Ascending aorta (tissue), 2 donors: Measurements from ENCODE around the gene TSN. TPM values are rescaled to one million over a fixed set of nuclear protein-coding genes. Genes with fewer than 3 reads are reported as not detected.
"Not testable (repeated sequence)": the region's sequence is repeated elsewhere in the genome, so short reads cannot be mapped to it uniquely, and the experiment has no call there.

Source experiments
- DNase-seq, 2 donors: peaks; one replicate each; pipeline ENCODE4 v3.0.0-alpha.2; 2019; ENCODE audit warnings: low spot score in 2 of 2
- H3K27ac ChIP-seq, 2 donors: fragments of 200-600 bp; sonication (generic); one replicate each; pipeline ENCODE4 v1.5.1; 2016 to 2017; ENCODE audit warnings: mild to moderate bottlenecking in 1 of 2
- H3K27me3 ChIP-seq: fragments of 200-600 bp; sonication (generic); one replicate; pipeline ENCODE4 v1.5.1; 2017
- H3K36me3 ChIP-seq, 2 donors: fragments of 200-600 bp; sonication (generic); one replicate each; pipeline ENCODE4 v1.5.1; 2016
- H3K4me1 ChIP-seq, 2 donors: fragments of 200-600 bp; sonication (generic); one replicate each; pipeline ENCODE4 v1.5.1; 2016 to 2017; ENCODE audit warnings: mild to moderate bottlenecking in 1 of 2
- H3K4me3 ChIP-seq, 2 donors: fragments of 200-600 bp; sonication (generic); one replicate each; pipeline ENCODE4 v1.5.1; 2016 to 2017; ENCODE audit warnings: mild to moderate bottlenecking in 1 of 2
- H3K9me3 ChIP-seq, 2 donors: fragments of 200-600 bp; sonication (generic); one replicate each; pipeline ENCODE4 v1.5.1; 2016
- intact Hi-C: fragments of 100-400 bp; cut with DNase I; formaldehyde crosslinking; loops from one replicate; pipeline ENCODE4 v1.15.1; 2023
- total RNA-seq: library from RNA; depleted of rRNA; stranded (reverse); fragments of >200 nt; gene quantifications from one replicate; pipeline ENCODE4 v1.1.0, GENCODE V29; 2016
- TF ChIP-seq, protein P1 (sequence below), 3 experiments: fragments of 200-600 bp in 2 of 3; fragments of 450-650 bp in 1 of 3; sonication (generic) in 2 of 3; IDR thresholded peaks; one replicate each; pipeline ENCODE4 v1.5.1; 2016 to 2019; ENCODE audit warnings: antibody characterized with exemption in 3 of 3, mild to moderate bottlenecking in 1 of 3, moderate library complexity in 1 of 3

Gene TSN
- total RNA-seq, 1 donor from 2014 or later = 42.6 TPM

DNA sequence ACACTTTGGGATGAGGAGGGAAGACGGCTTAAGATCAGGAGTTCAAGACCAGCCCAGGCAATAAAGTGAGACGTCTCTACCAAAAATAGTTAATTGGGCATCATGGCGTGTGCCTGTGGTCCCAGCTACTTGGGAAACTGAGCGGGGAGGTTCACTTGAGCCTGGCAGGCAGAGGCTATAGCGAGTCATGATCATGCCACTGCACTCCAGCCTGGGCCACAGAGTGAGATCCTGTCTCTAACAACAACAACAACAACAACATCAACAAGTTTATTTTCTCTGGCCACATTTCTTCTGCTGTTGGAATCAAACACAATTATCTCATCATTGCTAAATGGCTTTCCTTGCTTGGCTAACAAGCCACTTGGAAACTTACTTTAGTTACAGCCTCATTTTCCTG lies 32.1 kb upstream of the TSN start:
- Histone ChIP-seq H3K4me3 (no peak overlapping the region), H3K27ac (peak overlapping the region; percentile 55 to 58), H3K4me1 (no peaks in the 10 kb centered on the region), H3K36me3 (peaks cover 10 to 24% of the 10 kb centered on the region in 2 donors), H3K9me3 (no peaks in the 10 kb centered on the region), H3K27me3 (no peaks in the 10 kb centered on the region)
- intact Hi-C loops = no loop called here
- TF ChIP-seq, protein P1, sequence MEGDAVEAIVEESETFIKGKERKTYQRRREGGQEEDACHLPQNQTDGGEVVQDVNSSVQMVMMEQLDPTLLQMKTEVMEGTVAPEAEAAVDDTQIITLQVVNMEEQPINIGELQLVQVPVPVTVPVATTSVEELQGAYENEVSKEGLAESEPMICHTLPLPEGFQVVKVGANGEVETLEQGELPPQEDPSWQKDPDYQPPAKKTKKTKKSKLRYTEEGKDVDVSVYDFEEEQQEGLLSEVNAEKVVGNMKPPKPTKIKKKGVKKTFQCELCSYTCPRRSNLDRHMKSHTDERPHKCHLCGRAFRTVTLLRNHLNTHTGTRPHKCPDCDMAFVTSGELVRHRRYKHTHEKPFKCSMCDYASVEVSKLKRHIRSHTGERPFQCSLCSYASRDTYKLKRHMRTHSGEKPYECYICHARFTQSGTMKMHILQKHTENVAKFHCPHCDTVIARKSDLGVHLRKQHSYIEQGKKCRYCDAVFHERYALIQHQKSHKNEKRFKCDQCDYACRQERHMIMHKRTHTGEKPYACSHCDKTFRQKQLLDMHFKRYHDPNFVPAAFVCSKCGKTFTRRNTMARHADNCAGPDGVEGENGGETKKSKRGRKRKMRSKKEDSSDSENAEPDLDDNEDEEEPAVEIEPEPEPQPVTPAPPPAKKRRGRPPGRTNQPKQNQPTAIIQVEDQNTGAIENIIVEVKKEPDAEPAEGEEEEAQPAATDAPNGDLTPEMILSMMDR (IDR thresholded peaks at IDR 0.05) = no peak
- DNase-seq = no peak

DNA sequence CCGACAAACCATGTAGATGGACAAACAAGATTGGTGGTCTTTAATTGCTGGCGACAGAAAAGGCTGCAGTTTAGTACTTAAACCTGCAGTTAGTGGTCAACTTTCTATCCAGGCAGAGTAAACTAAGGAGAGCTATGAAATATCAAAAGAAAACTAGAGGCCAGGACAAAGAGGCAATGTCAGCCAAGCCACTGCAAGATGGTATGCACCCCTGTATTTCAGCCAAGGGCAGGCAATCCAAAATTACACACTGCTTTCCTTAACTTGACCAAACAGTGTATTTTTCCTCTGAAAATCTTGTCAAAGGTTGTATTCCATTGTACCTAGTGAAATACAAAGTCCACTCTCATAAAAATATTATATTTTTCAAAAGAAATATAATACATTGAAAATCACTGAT lies 28.1 kb upstream of the TSN start:
- no peak overlapping the region for H3K27ac ChIP-seq
- H3K36me3 ChIP-seq = peaks cover 39 to 61% of the 10 kb centered on the region in 2 donors

DNA sequence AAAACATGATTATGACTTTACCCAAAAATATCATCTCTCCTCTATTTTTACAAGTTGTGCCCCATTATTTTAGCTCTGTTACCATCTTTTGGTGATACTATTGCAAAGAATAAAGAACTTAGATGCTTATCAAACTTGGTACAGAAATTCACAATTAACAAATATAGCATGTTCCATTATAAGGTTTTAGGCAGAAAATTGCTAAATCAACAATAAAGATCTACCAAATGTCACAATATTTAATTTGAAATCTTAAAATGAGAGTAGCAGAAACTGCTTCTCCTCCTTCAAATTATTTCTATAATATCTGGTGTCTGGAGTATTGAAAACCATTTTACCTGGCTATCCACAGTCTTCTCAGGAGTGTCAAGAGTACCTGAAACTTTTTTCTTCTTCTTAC lies 27.5 kb upstream of the TSN start:
- TF ChIP-seq, protein P1 (IDR thresholded peaks at IDR 0.05) = no peak
- H3K9me3 ChIP-seq = no peaks in the 10 kb centered on the region
- H3K4me1 ChIP-seq = no peaks in the 10 kb centered on the region
- H3K4me3 ChIP-seq = no peak overlapping the region
- no peak for DNase-seq
- peaks cover 45 to 62% of the 10 kb centered on the region in 2 donors for H3K36me3 ChIP-seq
- intact Hi-C loops = no loop called here
- H3K27me3 ChIP-seq = no peaks in the 10 kb centered on the region
- H3K27ac ChIP-seq = no peak overlapping the region

More for the DNA sequence above, 28.1 kb upstream of the TSN start:
- no peaks in the 10 kb centered on the region for H3K4me1 ChIP-seq
- no peaks in the 10 kb centered on the region for H3K9me3 ChIP-seq
- TF ChIP-seq, protein P1 (IDR thresholded peaks at IDR 0.05) = no peak
- intact Hi-C loops = no loop called here
- no peaks in the 10 kb centered on the region for H3K27me3 ChIP-seq
- no peak for DNase-seq
- H3K4me3 ChIP-seq = no peak overlapping the region

DNA sequence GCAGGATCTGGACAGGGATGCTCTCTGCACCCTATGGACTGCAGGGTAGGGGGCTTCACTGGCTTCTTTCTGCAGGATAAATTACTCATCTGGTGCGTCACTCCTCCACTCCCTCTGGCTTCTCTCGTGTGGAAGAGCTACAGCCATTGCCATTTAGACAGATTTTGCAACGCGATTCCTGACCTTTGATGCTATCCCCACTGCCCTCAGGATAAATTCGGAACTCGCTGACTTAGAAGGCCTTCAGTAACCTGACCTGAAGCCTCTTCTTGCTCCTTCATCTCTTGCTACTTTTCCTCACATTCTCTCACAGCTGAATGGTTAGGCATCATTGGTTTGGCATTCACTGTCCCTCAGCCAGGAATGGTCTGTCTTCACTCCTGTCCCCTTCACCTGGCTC lies 24.1 kb upstream of the TSN start:
- no peak for DNase-seq
- TF ChIP-seq, protein P1 (IDR thresholded peaks at IDR 0.05) = no peak
- Histone ChIP-seq H3K9me3 (no peaks in the 10 kb centered on the region), H3K36me3 (peaks cover 48 to 73% of the 10 kb centered on the region in 2 donors), H3K27me3 (no peaks in the 10 kb centered on the region), H3K4me3 (no peak overlapping the region), H3K4me1 (no peaks in the 10 kb centered on the region), H3K27ac (no peak overlapping the region)
- intact Hi-C loops = no loop called here

DNA sequence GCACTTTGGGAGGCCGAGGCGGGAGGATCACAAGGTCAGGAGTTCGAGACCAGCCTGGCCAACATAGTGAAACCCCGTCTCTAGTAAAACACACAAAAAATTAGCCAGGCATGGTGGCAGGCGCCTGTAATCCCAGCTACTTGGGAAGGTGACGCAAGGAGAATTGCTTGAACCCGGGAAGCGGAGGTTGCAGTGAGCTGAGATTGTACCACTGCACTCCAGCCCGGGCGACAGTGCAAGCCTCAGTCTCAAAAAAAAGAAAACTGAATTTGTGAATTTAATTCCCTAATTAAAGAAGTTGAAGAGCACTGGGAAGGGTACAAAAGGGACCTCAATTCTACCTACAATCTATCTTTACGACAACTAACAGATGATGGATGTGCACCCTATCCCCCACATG lies 20.9 kb upstream of the TSN start:
- H3K9me3 ChIP-seq, H3K4me3 ChIP-seq, H3K4me1 ChIP-seq, intact Hi-C loops, DNase-seq, H3K27me3 ChIP-seq, H3K27ac ChIP-seq: not testable (repeated sequence)
- peaks cover 25 to 43% of the 10 kb centered on the region in 2 donors for H3K36me3 ChIP-seq

DNA sequence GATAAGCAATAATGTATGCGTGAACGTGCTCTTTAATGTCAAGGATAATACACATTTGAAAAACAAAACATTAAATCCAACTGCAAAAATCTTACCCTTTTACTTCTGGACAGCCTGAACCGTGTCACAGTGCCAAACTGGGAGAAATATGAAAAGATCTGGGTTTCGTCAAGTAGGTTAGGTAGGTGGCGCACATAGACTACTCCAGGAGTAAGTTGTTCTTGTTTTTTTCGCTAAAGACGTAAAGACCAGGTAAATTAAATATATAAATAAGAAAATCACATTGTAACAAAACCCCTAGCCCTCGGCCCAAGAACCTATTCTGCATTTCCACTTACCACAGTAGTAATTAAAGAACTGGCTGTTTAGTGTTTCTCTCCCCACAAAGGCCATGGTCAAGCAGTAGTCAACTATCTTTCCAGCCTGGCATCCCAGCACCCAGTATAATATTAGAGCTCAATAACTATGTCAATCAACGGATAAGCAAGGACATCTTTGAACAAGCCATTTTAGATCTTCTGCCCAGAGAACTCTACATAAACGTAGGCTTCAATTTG lies 19.9 kb upstream of the TSN start:
- Histone ChIP-seq H3K4me1 (no peaks in the 10 kb centered on the region), H3K36me3 (peaks cover 15 to 32% of the 10 kb centered on the region in 2 donors), H3K4me3 (peak overlapping the region; percentile 76 to 91), H3K9me3 (no peaks in the 10 kb centered on the region), H3K27ac (peak overlapping the region; percentile 68 to 89), H3K27me3 (no peaks in the 10 kb centered on the region)
- intact Hi-C loops = loop anchor here (1.0 to 5.0 kb wide), 2 partner anchors 86 to 1483 kb away; partner anchors contain the start of genes CLASP1 and RALB
- TF ChIP-seq, protein P1 (IDR thresholded peaks at IDR 0.05) = no peak
- DNase-seq = no peak
